HL-60 (cell line): Measurements from ENCODE around the gene NHERF2.

Experiments
- DNase-seq, 2 experiments: peaks; one replicate each; pipeline ENCODE4 v3.0.0-alpha.2; 2010 to 2020; ENCODE audit warnings: low read depth in 1 of 2, low spot score in 1 of 2
- H3K27ac ChIP-seq: fragments of 250-450 bp; sonication (Bioruptor Pico); replicated peaks from 2 replicates; pipeline ENCODE4 v1.5.1; 2020; ENCODE audit warnings: mild to moderate bottlenecking, moderate library complexity
- H3K27me3 ChIP-seq: fragments of 250-450 bp; sonication (Bioruptor Pico); 2 replicates; pipeline ENCODE4 v1.5.1; 2021; ENCODE audit warnings: mild to moderate bottlenecking, moderate library complexity; ENCODE audit not compliant: insufficient read depth, poor library complexity, severe bottlenecking
- H3K4me3 ChIP-seq: replicated peaks from 2 replicates; pipeline ENCODE4 v1.5.1; 2011; ENCODE audit warnings: mild to moderate bottlenecking, control low read depth, low read length; ENCODE audit not compliant: insufficient read depth
- CTCF ChIP-seq: IDR thresholded peaks from one replicate; pipeline ENCODE4 v1.5.1; 2011; ENCODE audit warnings: low read length, control low read depth, inconsistent platforms; ENCODE audit not compliant: insufficient read depth
- GABPA ChIP-seq: IDR thresholded peaks from 2 replicates; pipeline ENCODE4 v1.6.1; 2012; ENCODE audit warnings: low read depth
- POLR2AphosphoS5 ChIP-seq: IDR thresholded peaks from 2 replicates; pipeline ENCODE4 v1.6.1; 2012; ENCODE audit warnings: low read depth
- REST ChIP-seq: IDR thresholded peaks from 2 replicates; pipeline ENCODE4 v1.6.1; 2012; ENCODE audit warnings: low read depth; ENCODE audit not compliant: insufficient replicate concordance
- SPI1 ChIP-seq: IDR thresholded peaks from 2 replicates; pipeline ENCODE4 v1.6.1; 2012; ENCODE audit warnings: low read depth, mild to moderate bottlenecking, borderline replicate concordance

NHERF2 gene

GRCh38 chr16:2056681-2057407, 30.1 kb downstream of the NHERF2 start:
- TF ChIP-seq SPI1 = no peak
- TF ChIP-seq POLR2AphosphoS5 = no peak
- no peak for TF ChIP-seq GABPA
- no peak for TF ChIP-seq REST
- no peak for TF ChIP-seq CTCF
- Histone ChIP-seq H3K4me3 (no peak overlapping the region), H3K27me3 (no peaks in the 10 kb centered on the region), H3K27ac (no peak overlapping the region)
- DNase-seq = no peak

GRCh38 chr16:2057438-2057837, 30.7 kb downstream of the NHERF2 start:
- Histone ChIP-seq H3K27ac (no peak overlapping the region), H3K4me3 (no peak overlapping the region), H3K27me3 (no peaks in the 10 kb centered on the region)
- TF ChIP-seq CTCF (no peak), POLR2AphosphoS5 (no peak), REST (no peak), GABPA (no peak)
- no peak for DNase-seq

- no peak overlapping the region for H3K27ac ChIP-seq
Observed at GRCh38 chr16:2058420-2058819, 31.7 kb downstream of the NHERF2 start.

More at GRCh38 chr16:2058420-2058819, 31.7 kb downstream of the NHERF2 start:
- no peaks in the 10 kb centered on the region for H3K27me3 ChIP-seq
- H3K4me3 ChIP-seq = no peak overlapping the region
- TF ChIP-seq REST (no peak), CTCF (no peak), GABPA (no peak), POLR2AphosphoS5 (no peak)
- DNase-seq = no peak
